SK-N-SH treated with all-trans-retinoic acid at 6 μM for 48 hours (cell line): ENCODE measurements around the gene FIGLA.

ENCODE experiments used
- ISL1 ChIP-seq: fragments of 250-450 bp; sonication (Bioruptor Pico); IDR thresholded peaks from 2 replicates; pipeline ENCODE4 v2.1.2; 2022; ENCODE audit warnings: mild to moderate bottlenecking, moderate library complexity
- POU6F1 ChIP-seq: fragments of 250-450 bp; sonication (Bioruptor Pico); IDR thresholded peaks from 2 replicates; pipeline ENCODE4 v1.8.0; 2021; ENCODE audit warnings: low read depth, mild to moderate bottlenecking, moderate library complexity, borderline replicate concordance
- ZFP3 ChIP-seq: fragments of 250-450 bp; sonication (Bioruptor Pico); IDR thresholded peaks from 2 replicates; pipeline ENCODE4 v1.5.0; 2020; ENCODE audit warnings: mild to moderate bottlenecking, moderate library complexity
- TF ChIP-seq, protein P1 (sequence below): fragments of 250-450 bp; sonication (Bioruptor Pico); IDR thresholded peaks from 2 replicates; pipeline ENCODE4 v1.8.0; 2020; ENCODE audit warnings: mild to moderate bottlenecking, moderate library complexity, borderline replicate concordance

GRCh38 chr2:70808983-70809958 lies 18.8 kb upstream of the FIGLA start:
- TF ChIP-seq, protein P1, sequence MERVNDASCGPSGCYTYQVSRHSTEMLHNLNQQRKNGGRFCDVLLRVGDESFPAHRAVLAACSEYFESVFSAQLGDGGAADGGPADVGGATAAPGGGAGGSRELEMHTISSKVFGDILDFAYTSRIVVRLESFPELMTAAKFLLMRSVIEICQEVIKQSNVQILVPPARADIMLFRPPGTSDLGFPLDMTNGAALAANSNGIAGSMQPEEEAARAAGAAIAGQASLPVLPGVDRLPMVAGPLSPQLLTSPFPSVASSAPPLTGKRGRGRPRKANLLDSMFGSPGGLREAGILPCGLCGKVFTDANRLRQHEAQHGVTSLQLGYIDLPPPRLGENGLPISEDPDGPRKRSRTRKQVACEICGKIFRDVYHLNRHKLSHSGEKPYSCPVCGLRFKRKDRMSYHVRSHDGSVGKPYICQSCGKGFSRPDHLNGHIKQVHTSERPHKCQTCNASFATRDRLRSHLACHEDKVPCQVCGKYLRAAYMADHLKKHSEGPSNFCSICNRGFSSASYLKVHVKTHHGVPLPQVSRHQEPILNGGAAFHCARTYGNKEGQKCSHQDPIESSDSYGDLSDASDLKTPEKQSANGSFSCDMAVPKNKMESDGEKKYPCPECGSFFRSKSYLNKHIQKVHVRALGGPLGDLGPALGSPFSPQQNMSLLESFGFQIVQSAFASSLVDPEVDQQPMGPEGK (CRISPR knock-in tag) = no peak
- TF ChIP-seq ISL1 (no peak), POU6F1 (no peak), ZFP3 (CRISPR knock-in tag) (no peak)
